Stimulated activated CD4-positive, alpha-beta T cell treated with anti-CD3 and anti-CD28 coated beads, Interleukin-2, amount 100 ng/mL, for 48 hours (primary cell): ENCODE measurements around the gene KLF7.

Source experiments
- DNase-seq, 2 donors: peaks; one replicate each; pipeline ENCODE4 v3.0.0-alpha.2; 2020

Gene KLF7

GRCh38 chr2:207148020-207148419 lies 17.7 kb downstream of the KLF7 start:
- DNase-seq, result no peak

- DNase-seq, result no peak
Observed at GRCh38 chr2:207144173-207144785, 21.5 kb downstream of the KLF7 start.

- DNase-seq, result peak in 1 of 2 donors; percentile 30
Observed at GRCh38 chr2:207143215-207144172, 22.3 kb downstream of the KLF7 start.

GRCh38 chr2:207142461-207142860 lies 23.3 kb downstream of the KLF7 start:
- DNase-seq, result no peak

GRCh38 chr2:207141386-207141785 lies 24.4 kb downstream of the KLF7 start:
- DNase-seq, result no peak

GRCh38 chr2:207140265-207140664 lies 25.5 kb downstream of the KLF7 start:
- DNase-seq, result no peak

GRCh38 chr2:207139552-207139951 lies 26.2 kb downstream of the KLF7 start:
- no peak for DNase-seq

GRCh38 chr2:207138627-207139297 lies 27.0 kb downstream of the KLF7 start:
- no peak for DNase-seq

GRCh38 chr2:207137596-207138337 lies 28.0 kb downstream of the KLF7 start:
- DNase-seq, result no peak

GRCh38 chr2:207136874-207137273 lies 28.9 kb downstream of the KLF7 start:
- no peak for DNase-seq

- no peak for DNase-seq
Observed at GRCh38 chr2:207135801-207136457, 29.8 kb downstream of the KLF7 start.

- DNase-seq, result no peak
Observed at GRCh38 chr2:207135340-207135739, 30.4 kb downstream of the KLF7 start.

- no peak for DNase-seq
Observed at GRCh38 chr2:207133820-207134519, 31.8 kb downstream of the KLF7 start.

- DNase-seq, result no peak
Observed at GRCh38 chr2:207133458-207133819, 32.3 kb downstream of the KLF7 start.

- no peak for DNase-seq
Observed at GRCh38 chr2:207132019-207132418, 33.7 kb downstream of the KLF7 start.

GRCh38 chr2:207131594-207131993 lies 34.2 kb downstream of the KLF7 start:
- DNase-seq, result no peak

- DNase-seq, result no peak
Observed at GRCh38 chr2:207130958-207131521, 34.7 kb downstream of the KLF7 start.

GRCh38 chr2:207129821-207130220 lies 35.9 kb downstream of the KLF7 start:
- no peak for DNase-seq

- no peak for DNase-seq
Observed at GRCh38 chr2:207128867-207129266, 36.9 kb downstream of the KLF7 start.

- DNase-seq, result no peak
Observed at GRCh38 chr2:207126724-207127308, 38.9 kb downstream of the KLF7 start.

GRCh38 chr2:207123776-207124391 lies 41.9 kb downstream of the KLF7 start:
- DNase-seq, result no peak
